Measurements from ENCODE around the gene ST6GAL1.

GRCh38 chr3:186963636-186964035 is 33.3 kb downstream of the ST6GAL1 start:
- TF ChIP-seq CTCF (IDR thresholded peaks at IDR 0.05) (no peak), POLR2AphosphoS5 (IDR thresholded peaks at IDR 0.05; ENCODE audit: low read depth, low read length) (no peak)
